ENCODE data around the gene NLRP5. TPM values are rescaled to one million over a fixed set of nuclear protein-coding genes. Genes with fewer than 3 reads are reported as not detected.
"Not testable (repeated sequence)": the region's sequence is repeated elsewhere in the genome, so short reads cannot be mapped to it uniquely, and the experiment has no call there.

Gene NLRP5
- total RNA-seq, 1 experiment from 2014 or later, result not detected

GRCh38 chr19:55947532-55947931 lies 39.0 kb upstream of the NLRP5 start, which contains the start of gene NLRP8:
Gene NLRP8 (plus strand): TSS chr19:55947832.
- ATAC-seq, result no peak
- Histone ChIP-seq H2AFZ (ENCODE audit: low read length) (no peak within 1 kb of the TSS), H3F3A (ENCODE audit: low read length, unreplicated experiment) (no peaks in the 10 kb centered on the region), H3K4me1 (ENCODE audit: insufficient read depth, low read length) (no peaks in the 10 kb centered on the region), H3K27ac (ENCODE audit: low read length) (no peak within 1 kb of the TSS), H3K27me3 (ENCODE audit: low read length) (peaks cover 32% of the 10 kb centered on the region), H3K9ac (ENCODE audit: low read length) (no peak within 1 kb of the TSS), H3K79me2 (ENCODE audit: low read length) (no peaks in the 10 kb centered on the region), H3K36me3 (ENCODE audit: low read depth, low read length) (no peaks in the 10 kb centered on the region), H3K9me3 (ENCODE audit: low read length) (no peaks in the 10 kb centered on the region), H4K20me1 (ENCODE audit: low read length) (no peaks in the 10 kb centered on the region), H3K9me2 (replicated peaks; ENCODE audit: low read length) (no peaks in the 10 kb centered on the region), H3K4me2 (ENCODE audit: low read length) (no peak within 1 kb of the TSS), H3K4me3 (ENCODE audit: low read length) (no peak within 1 kb of the TSS)
- BruUV-seq (replicated peaks), result no TSS peak
- intact Hi-C loops (cut with micrococcal nuclease), result no loop called here
- ChIA-PET CTCF (no interaction called here), POLR2A (ENCODE audit: unreplicated experiment) (no interaction called here)
- DNase-seq, result no peak
- TF ChIP-seq EZH2phosphoT487 (IDR thresholded peaks at IDR 0.05; ENCODE audit: borderline replicate concordance, low read length) (no peak), EZH2 (IDR thresholded peaks at IDR 0.05; ENCODE audit: low read length, unreplicated experiment) (no peak), CTCF (conservative IDR thresholded peaks at IDR 0.05; ENCODE audit: low read depth, low read length) (no peak)

GRCh38 chr19:55950566-55950965 lies 36.0 kb upstream of the NLRP5 start:
- BruUV-seq (replicated peaks); H3K9me3 ChIP-seq (ENCODE audit: low read length); H3F3A ChIP-seq (ENCODE audit: low read length, unreplicated experiment); intact Hi-C loops (cut with micrococcal nuclease); H2AFZ ChIP-seq (ENCODE audit: low read length); CTCF ChIA-PET; POLR2A ChIA-PET (ENCODE audit: unreplicated experiment); H3K9me2 ChIP-seq (replicated peaks; ENCODE audit: low read length); H3K9ac ChIP-seq (ENCODE audit: low read length); H4K20me1 ChIP-seq (ENCODE audit: low read length); H3K4me2 ChIP-seq (ENCODE audit: low read length); H3K79me2 ChIP-seq (ENCODE audit: low read length); H3K4me1 ChIP-seq (ENCODE audit: insufficient read depth, low read length); H3K27ac ChIP-seq (ENCODE audit: low read length); H3K4me3 ChIP-seq (ENCODE audit: low read length); H3K36me3 ChIP-seq (ENCODE audit: low read depth, low read length); ATAC-seq; DNase-seq: not testable (repeated sequence)
- H3K27me3 ChIP-seq (ENCODE audit: low read length), result peaks cover 33% of the 10 kb centered on the region

GRCh38 chr19:55956431-55956830 lies 30.1 kb upstream of the NLRP5 start:
- no peak overlapping the region for H3K4me3 ChIP-seq (ENCODE audit: low read length)
- H3K9ac ChIP-seq (ENCODE audit: low read length), result no peak overlapping the region
- peaks cover 8% of the 10 kb centered on the region; the same call in 1 of the 2 replicates for H3K27me3 ChIP-seq (ENCODE audit: low read length)
- intact Hi-C loops (cut with micrococcal nuclease), result no loop called here
- H3K9me3 ChIP-seq (ENCODE audit: low read length), result no peaks in the 10 kb centered on the region
- no peaks in the 10 kb centered on the region for H3K36me3 ChIP-seq (ENCODE audit: low read depth, low read length)
- no peak overlapping the region for H2AFZ ChIP-seq (ENCODE audit: low read length)
- peak; percentile 60 for DNase-seq
- ChIA-PET POLR2A (ENCODE audit: unreplicated experiment) (no interaction called here), CTCF (no interaction called here)
- H3F3A ChIP-seq (ENCODE audit: low read length, unreplicated experiment), result no peaks in the 10 kb centered on the region
- no peak overlapping the region for H3K27ac ChIP-seq (ENCODE audit: low read length)
- H3K79me2 ChIP-seq (ENCODE audit: low read length), result no peaks in the 10 kb centered on the region
- ATAC-seq, result peak; percentile 39
- peak overlapping the region; percentile 34; the same call in 1 of the 2 replicates for H3K4me2 ChIP-seq (ENCODE audit: low read length)
- H4K20me1 ChIP-seq (ENCODE audit: low read length), result no peaks in the 10 kb centered on the region
- BruUV-seq (replicated peaks), result no TSS peak
- peaks cover 28% of the 10 kb centered on the region for H3K4me1 ChIP-seq (ENCODE audit: insufficient read depth, low read length)
- no peak for TF ChIP-seq CTCF (conservative IDR thresholded peaks at IDR 0.05; ENCODE audit: low read depth, low read length)
- no peak for TF ChIP-seq EZH2 (IDR thresholded peaks at IDR 0.05; ENCODE audit: low read length, unreplicated experiment)
- no peak for TF ChIP-seq EZH2phosphoT487 (IDR thresholded peaks at IDR 0.05; ENCODE audit: borderline replicate concordance, low read length)
- no peaks in the 10 kb centered on the region for H3K9me2 ChIP-seq (replicated peaks; ENCODE audit: low read length)
